ENCODE data around the gene MRPS22. TPM values are rescaled to one million over a fixed set of nuclear protein-coding genes. Genes with fewer than 3 reads are reported as not detected.
"Not testable (repeated sequence)": the region's sequence is repeated elsewhere in the genome, so short reads cannot be mapped to it uniquely, and the experiment has no call there.

MRPS22 gene
- total RNA-seq, 1 experiment from 2014 or later = 190 TPM

GRCh38 chr3:139394116-139394515, 50.3 kb downstream of the MRPS22 start:
- no peak for DNase-seq (ENCODE audit: low read depth)

DNA sequence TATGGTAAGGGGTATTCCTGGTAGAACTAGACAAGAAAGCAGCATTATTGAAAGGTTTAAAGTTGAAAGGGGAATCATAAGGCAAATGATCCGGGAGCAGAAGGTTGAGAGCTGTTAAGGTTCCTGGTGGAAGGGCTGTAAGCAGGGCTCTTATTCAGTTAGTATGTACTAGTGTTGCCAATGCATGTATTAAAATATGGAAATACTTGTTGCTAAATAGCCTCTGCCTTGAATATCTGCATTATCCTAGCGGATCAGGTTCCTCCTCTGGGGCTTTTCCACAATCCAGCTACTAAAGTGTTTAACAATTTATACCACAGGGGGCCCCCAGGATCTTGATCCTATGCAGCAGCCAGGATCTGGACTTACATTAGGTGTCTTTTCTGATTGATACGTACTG, 52.9 kb downstream of the MRPS22 start:
- DNase-seq (ENCODE audit: low read depth) = no peak

GRCh38 chr3:139401155-139401554, 57.3 kb downstream of the MRPS22 start:
- DNase-seq (ENCODE audit: low read depth) = not testable (repeated sequence)

Other genes starting within 250 kb of the MRPS22 start
- 179 and 192 TPM in 2 replicates for gene COPB2, start 45.6 kb downstream of the MRPS22 start, total RNA-seq (2014; rRNA removed; shearing (Covaris generic))
- gene RBP2, start 132.5 kb downstream of the MRPS22 start, total RNA-seq (2014; rRNA removed; shearing (Covaris generic)) = not detected in 2 replicates
- 7.2 and 9.3 TPM in 2 replicates for gene RBP1, start 195.7 kb downstream of the MRPS22 start, total RNA-seq (2014; rRNA removed; shearing (Covaris generic))

Data from RPMI7951 (cell line).